ENCODE measurements around the gene KIAA1586. TPM values are rescaled to one million over a fixed set of nuclear protein-coding genes. Genes with fewer than 3 reads are reported as not detected.

Gene KIAA1586
- total and polyA plus RNA-seq, 7 donors: 1.4 to 6.7 (median 4.0) TPM

DNA sequence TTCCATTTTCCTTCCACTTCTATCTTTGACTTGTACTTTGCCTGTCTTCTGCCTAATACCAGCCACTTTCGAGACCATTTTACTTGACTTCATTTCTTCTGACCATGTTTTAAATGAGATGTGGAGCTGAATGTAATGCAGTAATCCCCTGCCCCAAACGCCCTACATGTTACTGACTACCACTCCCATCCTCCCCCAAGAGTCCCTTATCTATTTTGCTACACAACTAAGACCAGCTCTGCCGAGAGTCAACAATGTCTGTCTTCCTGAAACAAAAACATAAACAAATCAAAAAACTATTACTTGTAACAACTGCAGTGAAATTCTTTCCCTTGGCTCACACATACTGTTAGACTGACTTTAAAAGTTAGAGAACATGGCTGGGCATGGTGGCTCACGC lies 27.1 kb upstream of the KIAA1586 start:
- Histone ChIP-seq H3K4me1 (no peaks in the 10 kb centered on the region), H3K27ac (no peak overlapping the region), H3K4me3 (no peak overlapping the region), H3K36me3 (ENCODE audit: insufficient read depth in 1 of 2, low read depth in 1 of 2) (no peaks in the 10 kb centered on the region), H3K9me3 (peaks cover 4% of the 10 kb centered on the region), H3K27me3 (ENCODE audit: insufficient read depth in 3 of 3, low read length in 2 of 3) (no peaks in the 10 kb centered on the region)
- DNase-seq (no peak), ATAC-seq (no peak)
- intact Hi-C loops (cut with DNase I): loop anchor here in 1 of 2 donors (5.0 kb wide), 1 partner anchor 102 kb away; no protein-coding TSS in a partner anchor
- TF ChIP-seq CTCF (IDR thresholded peaks at IDR 0.05): no peak
- 82 to 90% (median 89%) methylated on average over 4 of the region's 4 CpGs for WGBS, 3 donors

GRCh38 chr6:57021086-57021720 lies 25.3 kb upstream of the KIAA1586 start:
- no peaks in the 10 kb centered on the region for H3K27me3 ChIP-seq (ENCODE audit: insufficient read depth in 3 of 3, low read length in 2 of 3)
- no peak overlapping the region for H3K4me3 ChIP-seq
- H3K4me1 ChIP-seq: no peaks in the 10 kb centered on the region
- H3K36me3 ChIP-seq (ENCODE audit: insufficient read depth in 1 of 2, low read depth in 1 of 2): no peaks in the 10 kb centered on the region
- WGBS, 3 donors: 26 to 32% (median 26%) methylated on average over 1 of the region's 1 CpG
- H3K27ac ChIP-seq: no peak overlapping the region
- DNase-seq (no peak), ATAC-seq (peak in 3 of 4 donors; percentile 61 to 79 (median 61))
- TF ChIP-seq CTCF (IDR thresholded peaks at IDR 0.05): peak; percentile 64
- intact Hi-C loops (cut with DNase I): loop anchor here (2.0 to 10.0 kb wide), 3 partner anchors 64 to 304 kb away; partner anchors contain the start of gene BEND6 (in 1 of the 2)
- peaks cover 19% of the 10 kb centered on the region for H3K9me3 ChIP-seq

GRCh38 chr6:57024321-57024720 lies 22.2 kb upstream of the KIAA1586 start:
- DNase-seq (no peak), ATAC-seq (no peak)
- no peaks in the 10 kb centered on the region for H3K27me3 ChIP-seq (ENCODE audit: insufficient read depth in 3 of 3, low read length in 2 of 3)
- no peak overlapping the region for H3K27ac ChIP-seq
- TF ChIP-seq CTCF (IDR thresholded peaks at IDR 0.05): no peak
- intact Hi-C loops (cut with DNase I): loop anchor here (5.0 to 10.0 kb wide), 2 partner anchors 67 to 300 kb away; partner anchors contain the start of gene BEND6 (in 1 of the 2)
- no peak overlapping the region for H3K4me3 ChIP-seq
- H3K9me3 ChIP-seq: peaks cover 19% of the 10 kb centered on the region
- no peaks in the 10 kb centered on the region for H3K36me3 ChIP-seq (ENCODE audit: insufficient read depth in 1 of 2, low read depth in 1 of 2)
- 59 to 69% (median 61%) methylated on average over 2 of the region's 2 CpGs for WGBS, 3 donors
- no peaks in the 10 kb centered on the region for H3K4me1 ChIP-seq

DNA sequence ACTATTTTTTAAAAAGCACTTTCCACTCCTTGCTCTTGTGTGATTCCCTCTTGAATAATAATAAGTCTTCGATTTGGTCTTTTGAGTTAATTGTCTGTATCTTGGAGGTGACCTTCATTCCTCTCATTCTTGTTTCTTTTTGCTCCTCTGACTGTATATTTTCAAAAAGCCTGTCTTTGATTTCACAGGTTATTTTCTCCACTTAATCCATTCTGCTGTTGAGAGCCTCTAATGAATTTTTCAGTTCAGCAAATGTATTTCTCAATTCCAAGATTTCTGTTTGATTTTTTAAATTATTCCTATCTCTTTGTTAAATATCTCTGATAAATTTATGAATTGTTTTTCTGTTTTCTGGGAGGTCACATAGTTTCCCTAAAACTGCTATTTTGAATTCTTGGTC lies 21.7 kb upstream of the KIAA1586 start:
- H3K4me3 ChIP-seq: no peak overlapping the region

More for the DNA sequence above, 21.7 kb upstream of the KIAA1586 start:
- H3K36me3 ChIP-seq (ENCODE audit: insufficient read depth in 1 of 2, low read depth in 1 of 2): no peaks in the 10 kb centered on the region
- H3K27me3 ChIP-seq (ENCODE audit: insufficient read depth in 3 of 3, low read length in 2 of 3): no peaks in the 10 kb centered on the region
- DNase-seq (no peak), ATAC-seq (no peak)
- no peak overlapping the region for H3K27ac ChIP-seq
- peaks cover 19% of the 10 kb centered on the region for H3K9me3 ChIP-seq
- 74 to 84% (median 77%) methylated on average over 1 of the region's 1 CpG for WGBS, 3 donors
- TF ChIP-seq CTCF (IDR thresholded peaks at IDR 0.05): no peak
- intact Hi-C loops (cut with DNase I): loop anchor here (5.0 to 10.0 kb wide), 2 partner anchors 67 to 300 kb away; partner anchors contain the start of gene BEND6 (in 1 of the 2)
- H3K4me1 ChIP-seq: no peaks in the 10 kb centered on the region

All from psoas muscle (tissue), 8 donors.